SK-N-DZ (cell line): ENCODE results near the gene DNAH2.

Experiments used
- DNase-seq: peaks from one replicate; pipeline ENCODE4 v3.0.0-alpha.2; 2015; ENCODE audit warnings: low spot score

The DNAH2 gene

DNA sequence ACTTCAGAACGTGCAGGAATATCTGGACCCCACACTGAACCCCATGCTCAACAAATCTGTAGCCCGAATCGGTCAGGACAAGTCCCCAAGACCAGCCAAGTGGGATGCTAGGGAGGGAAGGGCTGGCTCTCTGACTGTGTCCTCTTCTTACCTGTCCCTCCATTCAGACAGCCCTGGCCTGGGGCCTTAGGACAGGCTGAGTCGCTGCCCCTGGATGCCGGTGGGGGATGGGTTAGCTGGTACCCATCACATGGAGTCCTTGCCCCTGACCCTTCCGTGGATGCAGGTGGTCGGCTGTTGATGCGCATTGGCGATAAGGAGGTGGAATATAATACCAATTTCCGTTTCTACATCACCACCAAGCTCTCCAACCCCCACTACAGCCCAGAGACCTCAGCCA, 100.5 kb downstream of the DNAH2 start:
- no peak for DNase-seq

DNA sequence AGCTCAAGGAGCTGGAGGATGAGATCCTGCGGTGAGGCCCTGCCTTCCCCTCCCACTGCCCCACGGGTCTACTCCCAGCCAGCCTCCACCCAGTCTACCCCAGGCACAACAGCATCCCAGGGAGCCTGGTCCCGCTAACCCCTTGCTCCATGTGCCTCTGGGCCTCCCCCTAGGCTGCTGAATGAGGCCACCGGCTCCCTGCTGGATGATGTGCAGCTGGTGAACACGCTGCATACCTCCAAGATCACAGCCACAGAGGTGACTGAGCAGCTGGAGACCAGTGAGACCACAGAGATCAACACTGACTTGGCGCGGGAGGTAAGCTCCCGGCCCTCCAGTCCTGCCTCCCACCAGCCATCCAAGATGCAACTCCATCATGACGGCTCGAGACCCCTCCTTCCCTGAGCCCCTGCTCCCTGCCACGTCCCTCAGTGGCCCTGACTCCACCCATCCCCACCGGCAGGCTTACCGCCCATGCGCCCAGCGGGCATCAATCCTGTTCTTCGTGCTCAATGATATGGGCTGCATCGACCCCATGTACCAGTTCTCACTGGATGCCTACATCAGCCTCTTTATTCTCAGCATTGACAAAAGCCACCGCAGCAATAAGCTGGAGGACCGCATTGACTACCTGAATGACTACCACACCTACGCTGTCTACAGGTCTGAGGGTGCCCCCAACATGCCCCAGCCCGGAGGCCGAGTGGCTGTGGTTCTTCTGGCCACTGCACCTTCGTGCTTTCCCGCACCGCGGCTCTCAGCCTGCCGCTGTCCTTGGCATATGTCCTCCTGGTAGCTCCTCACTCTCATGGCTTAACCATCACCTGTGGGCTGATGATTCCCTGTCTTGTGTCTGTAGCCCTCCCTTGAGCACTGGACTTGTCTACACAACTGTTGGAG, 101.5 kb downstream of the DNAH2 start:
- no peak for DNase-seq

DNA sequence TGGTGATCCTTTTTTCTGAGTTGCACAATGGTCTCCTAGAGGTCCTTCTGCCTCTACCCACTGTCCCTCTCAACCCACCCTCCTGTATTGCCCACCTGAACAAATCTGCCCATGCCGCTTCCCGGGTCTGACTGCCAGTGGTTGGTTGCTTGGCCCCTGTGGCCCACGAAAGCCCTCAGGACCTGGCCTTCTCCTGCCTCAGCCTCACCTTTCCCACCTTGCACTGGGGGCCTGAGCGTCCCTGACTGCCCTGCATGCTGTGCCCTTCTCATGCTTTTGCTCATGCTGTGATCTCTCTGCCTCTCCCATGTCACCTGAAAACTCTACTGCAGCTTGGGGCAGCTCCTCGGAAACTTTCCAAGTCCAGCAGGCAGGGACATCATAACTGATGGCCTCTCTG, 102.7 kb downstream of the DNAH2 start:
- DNase-seq, result no peak

DNA sequence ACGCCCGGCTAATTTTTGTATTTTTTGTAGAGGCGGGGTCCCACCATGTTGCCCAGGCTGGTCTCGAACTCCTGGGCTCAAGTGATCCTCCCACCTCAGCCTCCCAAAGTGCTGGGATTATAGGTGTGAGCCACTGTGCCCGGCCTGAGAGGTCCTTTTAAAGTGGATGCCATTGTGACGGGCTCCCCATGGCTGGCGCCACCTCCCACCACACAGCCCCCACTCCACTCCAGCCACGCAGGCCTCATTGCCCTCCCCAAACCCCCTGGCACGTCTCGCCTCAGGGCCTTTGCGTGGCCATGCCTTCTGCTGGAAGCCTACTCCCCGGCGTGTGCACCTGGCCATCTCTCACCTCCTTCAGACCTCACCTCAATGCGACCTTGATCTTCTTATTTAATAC, 104.6 kb downstream of the DNAH2 start:
- DNase-seq, result no peak

DNA sequence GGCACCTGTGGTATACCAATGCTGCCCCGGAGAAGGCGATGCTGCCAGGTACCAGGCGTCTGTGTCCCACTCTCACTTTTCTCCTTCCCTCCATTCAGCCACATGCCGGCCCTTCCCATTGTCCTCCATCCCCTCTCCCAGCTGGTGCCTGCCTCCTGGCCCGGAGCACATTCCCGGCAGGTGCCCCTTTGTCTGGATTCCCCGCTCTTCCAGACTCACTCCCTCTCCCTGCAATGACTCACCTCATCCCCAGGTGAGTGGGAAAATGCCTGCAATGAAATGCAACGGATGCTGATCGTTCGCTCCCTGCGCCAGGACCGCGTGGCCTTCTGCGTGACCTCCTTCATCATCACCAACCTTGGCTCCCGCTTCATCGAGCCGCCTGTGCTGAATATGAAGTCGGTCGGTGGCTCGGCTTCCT, 106.0 kb downstream of the DNAH2 start:
- DNase-seq, result no peak

DNA sequence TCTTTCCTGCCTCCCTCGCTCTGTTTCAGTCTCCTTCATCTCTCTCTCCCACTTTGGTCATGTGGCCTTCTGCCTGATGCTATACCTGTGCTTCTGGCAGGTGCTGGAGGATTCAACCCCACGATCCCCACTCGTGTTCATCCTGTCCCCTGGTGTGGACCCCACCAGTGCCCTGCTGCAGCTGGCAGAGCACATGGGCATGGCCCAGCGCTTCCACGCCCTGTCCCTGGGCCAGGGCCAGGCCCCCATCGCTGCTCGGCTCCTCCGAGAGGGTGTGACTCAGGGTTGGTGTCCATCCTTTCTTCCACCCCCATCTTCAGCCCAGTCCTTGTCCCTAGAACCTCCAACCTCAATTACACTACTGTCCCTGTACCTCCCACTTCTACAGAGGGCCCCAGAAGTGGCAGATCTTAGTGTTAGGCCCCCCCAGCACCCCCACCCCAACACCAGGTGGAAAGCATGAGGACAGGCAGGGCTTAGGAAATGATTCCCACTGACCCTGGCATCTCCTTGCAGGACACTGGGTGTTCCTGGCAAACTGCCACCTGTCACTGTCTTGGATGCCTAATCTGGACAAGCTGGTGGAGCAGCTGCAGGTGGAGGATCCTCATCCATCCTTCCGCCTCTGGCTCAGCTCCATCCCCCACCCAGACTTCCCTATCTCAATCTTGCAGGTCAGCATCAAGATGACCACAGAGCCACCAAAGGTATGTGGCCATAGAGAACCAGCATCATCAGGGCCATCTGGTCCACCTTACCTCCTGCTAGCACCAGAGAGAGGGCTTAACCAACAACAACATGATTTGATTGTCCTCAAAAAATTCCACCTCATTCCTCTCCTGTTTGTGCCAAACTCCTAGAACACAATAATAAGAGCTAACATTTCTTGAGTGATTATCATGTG, 106.7 kb downstream of the DNAH2 start:
- no peak for DNase-seq

DNA sequence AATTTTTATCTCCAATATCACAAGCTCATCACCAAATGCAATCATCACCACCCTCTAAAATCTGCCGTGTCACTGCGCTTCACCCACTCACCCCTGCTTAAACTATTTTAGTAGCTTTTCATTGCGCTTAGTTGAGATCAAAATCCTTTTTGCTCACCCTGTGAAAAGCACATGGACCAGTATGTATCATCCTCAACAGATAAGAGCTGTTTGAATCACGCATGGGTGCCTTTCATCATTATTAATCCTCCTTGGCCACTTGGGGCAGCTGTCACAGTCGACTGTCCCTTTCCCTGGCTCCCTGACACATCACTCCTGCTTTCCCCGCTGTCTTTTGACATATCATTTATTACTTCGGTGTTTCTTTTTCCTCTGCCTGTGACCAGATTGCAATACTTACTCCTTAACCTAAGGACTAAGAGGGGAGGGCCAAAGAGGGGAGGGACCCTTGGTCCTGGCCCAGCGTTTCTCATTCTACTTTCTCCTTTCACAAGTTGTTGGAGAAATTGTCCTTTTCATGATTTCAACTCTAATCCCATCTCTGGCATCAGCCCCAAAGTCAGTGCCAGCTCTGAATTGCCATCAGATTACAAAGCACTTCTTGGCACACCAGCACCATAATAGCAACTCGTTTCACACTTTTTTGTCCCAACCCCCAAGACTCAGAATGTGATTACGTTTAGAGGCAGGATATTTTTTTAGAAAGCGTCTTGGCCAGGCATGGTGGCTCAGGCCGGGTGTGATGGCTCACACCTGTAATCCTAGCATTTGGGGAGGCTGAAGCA, 107.9 kb downstream of the DNAH2 start:
- DNase-seq, result peak; percentile 51

DNA sequence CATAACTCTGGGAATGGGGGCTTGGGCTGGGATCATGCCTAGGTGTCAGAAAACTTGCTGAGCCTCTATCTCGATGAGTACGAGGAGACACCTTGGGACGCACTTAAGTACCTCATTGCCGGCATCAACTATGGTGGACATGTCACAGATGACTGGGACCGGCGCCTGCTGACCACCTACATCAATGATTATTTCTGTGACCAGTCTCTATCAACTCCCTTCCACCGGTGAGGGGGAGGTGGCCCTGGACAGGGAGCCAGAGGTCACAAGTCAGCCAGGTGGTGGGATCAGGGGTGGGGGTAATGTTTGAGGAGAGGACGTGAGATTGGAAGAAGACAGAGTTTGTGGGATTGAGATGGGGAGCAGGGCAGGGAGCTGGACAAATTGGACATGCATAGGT, 113.1 kb downstream of the DNAH2 start:
- DNase-seq, result no peak

DNA sequence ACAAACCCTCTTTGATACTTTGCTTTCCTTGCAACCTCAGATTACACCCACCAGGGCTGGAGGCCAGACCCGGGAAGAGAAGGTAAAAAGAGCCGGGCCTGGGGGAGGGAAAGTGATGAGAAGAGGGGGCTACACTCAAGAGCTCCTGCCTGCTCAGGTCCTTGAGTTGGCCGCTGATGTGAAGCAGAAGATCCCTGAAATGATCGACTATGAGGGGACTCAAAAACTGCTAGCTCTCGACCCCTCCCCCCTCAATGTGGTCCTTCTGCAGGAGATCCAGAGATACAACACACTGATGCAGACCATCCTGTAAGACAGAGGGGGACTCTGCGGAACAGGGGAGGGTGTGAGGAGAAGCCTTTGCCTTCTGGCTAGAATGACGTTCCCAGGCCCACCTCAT, 113.7 kb downstream of the DNAH2 start:
- no peak for DNase-seq

DNA sequence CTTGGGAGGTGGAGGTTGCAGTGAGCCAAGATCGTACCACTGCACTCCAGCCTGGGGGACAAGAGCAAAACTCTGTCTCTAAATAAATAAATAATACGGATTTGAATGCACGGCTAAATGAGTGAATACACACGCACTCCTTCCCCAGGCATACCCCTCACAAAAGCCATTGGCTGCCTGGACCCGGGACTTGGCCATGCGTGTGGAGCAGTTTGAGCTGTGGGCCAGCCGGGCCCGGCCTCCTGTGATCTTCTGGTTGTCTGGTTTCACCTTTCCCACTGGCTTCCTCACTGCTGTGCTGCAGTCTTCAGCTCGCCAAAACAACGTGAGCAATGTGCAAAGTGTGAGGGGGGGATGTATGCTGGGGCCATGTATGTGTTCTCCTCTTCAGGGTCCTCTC, 114.9 kb downstream of the DNAH2 start:
- no peak for DNase-seq

DNA sequence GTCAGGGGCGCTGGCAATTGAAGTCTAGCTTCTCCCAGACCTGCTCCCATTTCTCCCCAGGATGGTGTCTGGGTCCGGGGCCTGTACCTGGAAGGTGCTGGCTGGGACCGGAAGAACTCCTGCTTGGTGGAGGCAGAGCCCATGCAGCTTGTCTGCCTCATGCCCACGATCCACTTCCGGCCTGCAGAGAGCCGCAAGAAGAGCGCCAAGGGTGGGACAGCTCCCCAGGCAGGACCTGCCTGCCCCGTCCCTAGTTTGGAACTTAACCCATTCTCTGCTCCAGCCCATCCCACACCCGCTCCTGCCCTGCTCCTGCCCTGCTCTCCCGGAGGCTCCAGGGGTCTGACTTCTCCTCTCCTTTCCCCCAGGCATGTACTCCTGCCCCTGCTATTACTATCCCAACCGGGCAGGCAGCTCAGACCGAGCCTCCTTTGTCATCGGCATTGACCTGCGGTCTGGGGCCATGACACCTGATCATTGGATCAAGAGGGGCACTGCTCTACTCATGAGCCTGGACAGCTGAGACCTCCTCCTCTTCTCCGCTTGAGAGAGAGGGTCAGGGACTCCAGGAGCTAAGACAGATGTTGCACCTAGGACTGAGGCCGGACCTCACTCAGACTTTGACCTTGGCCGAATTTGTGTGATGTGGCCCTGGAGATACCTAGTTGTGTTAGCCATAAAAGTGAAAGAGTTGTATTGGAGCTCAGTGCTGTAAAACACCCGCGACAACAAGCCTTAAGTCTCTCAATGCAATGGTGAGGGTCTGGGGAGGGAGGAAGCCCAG, 115.7 kb downstream of the DNAH2 start:
- DNase-seq, result no peak

DNA sequence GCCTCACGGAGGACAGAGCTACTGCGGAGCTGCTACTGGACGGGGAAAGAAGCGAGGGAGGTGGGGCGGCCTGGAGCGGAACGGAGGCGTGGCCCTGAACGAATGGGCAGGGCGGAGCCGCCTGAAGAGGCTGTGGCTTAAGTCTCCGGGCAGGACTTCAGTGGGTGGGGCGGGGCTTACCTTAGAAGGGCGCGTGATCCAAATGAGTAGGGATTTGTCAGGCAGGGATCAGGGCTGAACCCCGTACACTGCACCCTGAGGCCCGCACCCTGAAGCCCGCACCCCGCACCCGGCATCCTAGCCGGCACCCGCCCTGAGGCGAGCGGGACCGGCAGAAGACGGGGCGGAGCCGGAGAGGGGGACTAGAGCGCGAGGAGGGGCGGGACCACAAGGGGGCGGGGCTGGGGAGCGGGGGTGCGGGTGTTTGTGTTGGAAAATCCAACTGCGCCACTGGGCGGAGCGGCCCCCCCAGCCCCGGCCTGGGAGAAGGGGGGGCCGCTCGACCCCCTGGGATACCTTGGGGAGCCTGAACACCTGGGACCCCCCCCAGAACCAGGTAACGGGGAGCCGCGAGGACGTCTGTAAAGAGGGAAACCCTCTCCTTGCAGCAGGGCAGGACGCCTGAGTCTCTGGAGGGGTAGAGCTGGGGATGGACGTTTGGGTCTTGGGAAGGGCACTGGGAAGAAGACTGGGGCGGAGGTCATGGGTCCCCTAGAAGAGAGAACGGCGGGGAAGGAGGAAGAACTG, 116.4 kb downstream of the DNAH2 start, which contains the start of gene KDM6B:
Gene KDM6B (plus strand): TSS at position 423 of the 747 bp plus-strand sequence. CDS start 11,338 bp downstream, outside the sequence.
- peak; percentile 93 for DNase-seq

DNA sequence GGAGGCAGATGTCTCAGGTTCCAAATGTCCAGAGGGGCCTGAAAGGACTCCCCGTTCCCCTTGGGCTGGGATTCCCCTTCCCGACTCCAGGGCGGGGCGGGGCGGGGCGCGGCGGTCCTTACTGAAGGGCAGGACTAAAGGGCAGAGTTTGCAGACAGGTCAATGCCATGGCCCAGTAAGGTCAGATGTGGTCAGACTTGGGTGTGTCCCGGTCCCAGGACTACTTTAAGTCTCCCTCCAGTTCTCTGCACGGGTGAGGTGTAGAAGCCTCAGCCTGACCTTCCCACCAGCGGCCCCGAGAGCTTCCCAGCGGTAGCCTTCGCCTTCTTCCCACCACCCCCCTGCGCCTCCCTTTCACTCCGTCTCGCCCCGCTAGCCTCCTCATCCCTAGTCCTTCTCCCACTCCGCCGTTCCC, 117.0 kb downstream of the DNAH2 start:
- DNase-seq, result no peak

DNA sequence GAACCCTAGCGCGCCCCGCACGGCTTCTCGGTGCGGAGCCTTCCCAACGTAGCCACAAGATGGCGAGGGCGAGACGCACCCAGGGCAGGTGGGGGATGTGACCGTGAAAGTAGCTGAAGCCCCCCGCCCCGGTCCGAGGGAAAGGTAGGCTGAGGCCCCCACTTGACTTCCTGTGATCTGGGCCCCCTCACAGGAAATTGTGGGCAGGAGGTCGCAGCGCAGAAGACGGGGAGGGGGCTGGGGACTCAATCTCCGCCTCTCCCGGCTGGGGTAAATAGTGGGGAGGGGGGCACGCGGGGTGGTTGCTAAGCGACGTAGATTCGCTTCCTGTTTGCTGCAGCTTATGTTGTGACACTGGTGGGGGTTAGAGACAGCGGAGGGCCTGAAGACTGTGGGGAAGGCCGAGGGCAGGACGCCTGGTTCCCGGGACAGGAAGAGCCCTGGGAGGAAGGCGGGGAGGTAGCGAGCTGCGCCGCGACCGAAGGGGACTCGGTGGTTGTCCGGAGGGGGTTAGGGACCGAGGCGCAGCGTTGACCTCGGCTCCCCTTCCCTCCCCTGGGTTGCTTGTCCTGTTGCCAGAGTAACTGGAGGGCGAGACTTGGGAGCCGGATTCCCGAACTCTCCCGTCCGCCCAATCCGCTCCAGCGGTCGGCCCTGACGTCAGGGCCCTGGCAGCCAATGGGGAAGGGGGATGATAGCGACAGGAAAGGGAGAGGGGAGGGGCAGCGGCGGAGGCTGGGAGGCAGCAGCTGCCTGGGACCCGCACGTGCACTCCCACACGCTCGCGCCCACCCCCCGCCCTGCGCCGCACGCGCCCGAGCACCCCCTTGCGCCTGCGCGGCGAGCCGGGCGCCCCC, 117.6 kb downstream of the DNAH2 start:
- DNase-seq, result peak; percentile 99

DNA sequence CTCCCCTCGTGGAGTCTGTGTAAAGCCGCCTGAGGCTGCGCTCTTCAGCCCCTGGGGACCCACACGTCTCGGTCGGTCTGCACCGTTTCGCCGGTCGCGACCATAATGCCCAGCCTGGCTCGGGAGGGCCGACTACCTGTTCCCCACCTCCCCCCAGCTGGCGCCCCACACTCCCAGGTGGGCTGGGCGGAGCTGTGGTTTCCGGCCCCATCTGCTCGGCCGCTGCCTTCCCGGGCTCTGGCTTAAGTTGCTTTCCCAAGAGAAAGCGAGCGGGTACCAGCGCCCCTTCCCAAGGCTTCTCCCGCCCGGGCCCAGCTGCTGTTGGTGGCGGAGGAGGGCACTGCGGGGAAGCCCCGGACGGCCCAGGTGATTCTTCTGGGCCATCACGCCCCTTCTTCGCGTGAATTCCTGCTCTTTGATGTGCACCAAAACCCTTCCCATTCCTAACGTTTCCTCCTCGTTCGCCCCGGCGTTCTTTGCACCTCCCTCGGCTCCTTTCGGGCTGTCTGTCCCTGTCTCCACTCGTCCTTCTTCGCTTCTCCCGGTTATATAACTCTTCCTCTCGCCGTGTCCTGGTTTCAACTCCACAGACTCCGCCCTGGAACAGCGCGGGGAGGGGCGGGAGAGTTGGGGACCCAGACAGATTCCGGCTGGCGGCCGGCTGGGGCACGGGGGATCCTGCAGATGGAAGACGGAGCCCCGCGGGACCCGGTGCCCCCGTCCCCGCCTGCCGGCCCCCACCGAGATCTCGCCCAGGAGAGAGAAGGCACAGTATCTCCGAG, 118.5 kb downstream of the DNAH2 start:
- peak; percentile 74 for DNase-seq

DNA sequence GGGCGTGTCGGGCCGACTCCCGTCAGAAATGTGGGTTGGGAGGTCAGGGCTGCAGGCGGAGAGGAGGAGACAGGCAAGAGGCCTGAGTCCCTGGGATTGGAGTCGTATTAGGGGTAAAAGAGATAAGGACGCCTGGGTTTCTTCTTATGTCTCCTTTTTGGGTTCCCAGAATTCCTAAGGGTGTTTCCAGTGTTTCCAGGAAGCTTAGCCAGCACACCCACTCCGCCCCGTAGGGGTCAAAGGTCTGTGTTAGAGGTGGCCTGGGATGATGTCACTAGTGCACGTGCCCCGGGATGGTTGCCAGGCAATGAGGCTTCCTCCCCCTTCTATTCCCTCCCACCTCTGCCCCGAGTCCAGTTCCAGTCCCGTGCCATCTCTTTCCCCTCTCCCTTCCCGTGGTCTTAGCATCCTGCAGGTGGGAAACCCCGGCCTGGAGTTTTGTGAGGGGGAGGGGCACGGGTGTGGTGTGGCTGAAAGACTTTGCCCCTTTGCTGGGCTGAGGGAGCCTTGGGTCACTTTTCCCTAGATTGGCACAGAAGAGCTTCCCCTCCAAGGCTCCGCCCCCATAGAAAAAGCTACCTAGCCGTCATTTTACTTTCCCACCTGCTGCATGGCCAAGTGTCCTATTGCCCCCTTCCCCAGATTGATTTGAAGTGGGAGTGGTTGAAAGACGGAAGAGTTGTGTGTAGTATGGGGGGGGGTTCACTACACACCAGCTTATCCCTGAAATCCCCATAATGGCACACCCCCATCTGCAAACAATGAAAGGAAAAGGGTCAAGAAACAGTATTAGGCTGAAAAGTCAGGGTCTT, 119.3 kb downstream of the DNAH2 start:
- peak; percentile 99 for DNase-seq

DNA sequence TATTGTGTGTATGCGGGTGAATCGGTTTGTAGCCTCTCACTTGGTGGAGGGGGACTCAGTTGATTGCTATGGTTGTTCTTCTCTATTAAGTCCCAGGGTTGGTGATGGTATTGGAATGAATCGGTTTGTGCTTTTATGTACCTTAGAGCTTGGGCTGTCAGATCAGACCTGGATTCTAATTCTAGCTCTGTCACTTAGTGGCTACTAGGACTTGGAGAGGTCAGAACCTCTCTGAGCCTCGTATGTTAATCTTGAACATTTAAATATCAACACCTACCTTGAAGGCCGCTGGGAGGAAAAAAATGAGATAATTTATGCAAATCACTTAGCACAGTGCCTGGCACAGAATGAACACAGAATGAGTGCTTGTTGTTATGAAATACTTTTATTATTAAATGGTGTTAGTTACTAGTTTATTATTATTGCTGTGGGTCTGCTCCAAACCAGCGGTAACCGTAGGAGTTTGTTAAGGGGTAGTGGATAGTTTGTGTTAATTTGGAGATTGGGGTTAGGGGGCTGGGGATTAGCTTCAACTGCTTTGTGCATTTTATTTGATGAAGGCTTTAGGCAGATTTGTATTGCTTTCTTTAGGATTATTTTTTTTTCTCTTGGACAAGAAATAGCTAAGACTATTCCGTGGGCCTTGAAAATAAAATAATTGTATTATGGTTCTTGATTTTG, 120.0 kb downstream of the DNAH2 start:
- peak; percentile 43 for DNase-seq
